NCI-H2171 treated with DMSO at 0.1 percent for 48 hours (cell line): ENCODE data around the gene DPP6.

Experiments used
- DNase-seq: peaks from one replicate; lab custom pipeline; 2025; lab: John Stamatoyannopoulos, UW

The DPP6 gene

DNA sequence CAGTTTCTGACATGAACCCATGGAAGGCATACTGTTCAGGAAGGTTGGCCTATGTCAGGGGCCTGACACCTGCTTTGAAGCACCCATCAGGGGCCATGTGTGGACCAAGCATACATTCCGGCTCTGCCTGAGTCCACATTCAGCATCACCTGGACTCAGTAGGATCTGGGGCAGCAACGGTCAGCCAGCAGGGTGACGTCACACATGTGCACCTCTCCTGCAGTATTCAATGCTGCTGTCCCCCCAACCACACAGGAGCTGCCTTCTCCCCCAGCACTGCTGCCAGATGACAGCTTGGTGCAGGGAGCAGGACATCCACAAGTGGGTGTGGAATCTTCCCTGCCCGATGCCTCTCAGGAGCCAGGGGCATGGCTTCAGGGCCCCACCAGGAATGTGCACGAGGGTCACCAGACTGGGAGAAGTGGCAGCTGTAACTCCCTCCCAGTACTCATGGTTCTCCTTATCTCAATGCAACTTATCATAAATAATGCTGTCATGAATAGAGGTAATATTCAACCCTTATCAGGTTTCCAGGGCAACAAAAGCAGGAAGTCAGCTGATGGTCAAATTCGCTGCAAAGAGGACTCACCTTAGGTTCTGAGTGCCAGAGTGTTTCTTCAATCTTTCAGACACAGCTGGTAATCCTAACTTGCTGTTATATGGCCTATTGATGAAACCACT lies 657.8 kb downstream of the DPP6 start:
- DNase-seq = no peak

DNA sequence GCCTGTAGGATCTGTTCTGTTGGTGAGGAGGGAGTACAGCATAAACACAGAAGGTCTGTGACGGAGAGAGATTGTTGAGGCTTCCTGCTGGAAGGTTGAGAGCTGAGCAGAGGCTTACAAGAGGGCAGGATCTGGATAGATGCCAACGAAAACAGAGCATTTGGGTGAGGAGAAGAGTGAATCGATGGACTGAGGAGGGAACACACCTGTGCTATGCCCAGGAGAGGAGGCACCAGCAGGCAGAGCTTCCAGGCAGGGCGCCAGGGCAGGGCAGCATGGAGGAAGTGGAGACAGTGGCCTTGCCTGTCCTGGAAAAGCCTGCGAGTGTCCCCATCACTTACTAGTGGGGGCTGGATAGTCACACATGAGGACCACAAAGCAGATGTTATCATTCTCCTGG lies 667.8 kb downstream of the DPP6 start:
- DNase-seq = no peak

DNA sequence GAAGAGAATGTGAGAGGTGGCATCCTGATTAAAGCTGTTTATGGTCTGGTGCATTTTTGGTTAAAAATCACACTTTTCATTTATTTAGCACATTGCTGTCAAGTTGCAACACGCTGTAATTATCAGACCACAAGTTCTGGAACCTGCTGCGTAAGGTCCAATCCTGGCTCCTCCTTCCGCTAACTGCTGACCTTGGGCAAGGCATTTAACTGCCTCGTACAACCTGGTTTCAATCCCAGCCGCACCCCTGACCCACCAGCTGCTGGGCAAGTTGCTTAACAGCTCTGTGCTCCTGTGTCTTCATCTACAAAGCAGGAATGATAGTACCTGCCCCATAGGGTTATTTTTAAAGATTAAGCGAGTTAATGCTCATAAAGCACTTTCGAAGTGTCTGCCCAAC lies 668.9 kb downstream of the DPP6 start:
- no peak for DNase-seq

DNA sequence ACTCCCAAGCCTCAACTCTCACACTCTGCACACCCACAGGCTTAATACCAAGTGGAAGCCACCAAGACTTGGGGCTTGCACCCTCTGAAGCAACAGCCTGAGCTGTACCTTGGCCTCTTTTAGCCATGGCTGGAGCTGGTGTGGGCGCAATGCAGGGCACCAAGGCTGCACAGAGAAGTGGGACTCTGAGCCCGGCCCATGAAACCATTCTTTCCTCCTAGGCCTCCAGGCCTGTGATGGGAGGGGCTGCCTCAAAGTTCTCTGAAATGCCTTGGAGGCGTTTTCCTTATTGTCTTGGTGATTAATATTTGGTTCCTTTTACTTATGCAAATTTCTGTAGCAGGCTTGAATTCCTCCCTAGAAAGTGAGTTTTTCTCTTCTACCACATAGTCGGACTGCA lies 674.2 kb downstream of the DPP6 start:
- DNase-seq = no peak

DNA sequence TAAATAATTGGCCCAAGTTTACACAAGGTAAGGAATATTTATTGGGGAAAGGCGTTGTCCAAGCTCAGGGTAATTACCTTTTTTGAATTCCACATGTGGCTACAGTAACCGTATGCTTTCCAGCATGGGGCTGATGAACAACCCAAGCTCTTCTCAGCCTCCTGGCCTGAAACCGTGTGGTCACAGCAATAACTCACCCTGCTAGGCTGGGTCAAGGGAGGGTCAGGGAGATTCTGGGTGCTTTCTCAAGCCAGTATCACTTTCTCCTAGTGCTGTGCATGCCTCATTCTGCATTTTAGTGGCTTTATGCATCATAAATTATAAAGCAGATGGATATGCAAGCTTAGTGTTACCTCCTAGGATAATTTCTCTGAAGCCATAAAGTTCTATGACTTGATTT lies 676.9 kb downstream of the DPP6 start:
- no peak for DNase-seq

DNA sequence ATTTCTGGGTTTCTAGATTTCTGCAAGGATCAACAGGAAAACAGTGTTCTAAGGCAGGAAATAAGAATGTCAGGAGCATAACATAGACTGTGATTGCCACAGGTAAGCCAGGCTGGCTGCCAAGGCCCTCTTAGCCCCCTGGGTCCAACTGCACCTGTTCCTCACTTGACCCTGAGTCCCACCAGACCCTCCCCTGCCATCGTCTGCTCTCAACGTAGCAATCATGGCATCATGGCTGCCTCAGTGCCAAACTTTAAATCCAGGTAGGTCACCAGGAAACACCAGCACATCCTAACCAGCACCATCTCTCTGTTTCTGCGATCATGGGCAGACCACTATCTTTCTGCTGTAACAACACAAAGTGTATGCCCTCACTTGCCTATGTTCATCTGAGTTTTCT lies 683.6 kb downstream of the DPP6 start:
- DNase-seq = no peak

DNA sequence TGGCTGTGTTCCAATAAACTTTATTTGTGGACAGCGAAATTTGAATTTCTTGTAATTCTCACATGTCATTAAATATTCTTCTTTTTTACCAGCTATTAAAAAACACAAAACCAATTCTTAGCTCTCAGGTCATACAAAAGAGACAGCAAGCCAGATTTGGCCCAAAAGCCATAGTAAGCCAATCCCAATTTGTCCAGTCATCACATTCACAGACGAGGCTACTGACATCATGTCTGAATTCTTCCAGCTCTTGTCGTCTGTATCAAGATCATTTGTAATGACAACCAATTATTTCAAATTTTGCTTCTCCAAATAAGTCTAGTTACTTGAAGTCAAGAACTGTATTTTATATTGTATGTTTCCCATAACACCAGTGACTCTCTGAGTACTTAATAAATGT lies 684.2 kb downstream of the DPP6 start:
- DNase-seq = no peak

DNA sequence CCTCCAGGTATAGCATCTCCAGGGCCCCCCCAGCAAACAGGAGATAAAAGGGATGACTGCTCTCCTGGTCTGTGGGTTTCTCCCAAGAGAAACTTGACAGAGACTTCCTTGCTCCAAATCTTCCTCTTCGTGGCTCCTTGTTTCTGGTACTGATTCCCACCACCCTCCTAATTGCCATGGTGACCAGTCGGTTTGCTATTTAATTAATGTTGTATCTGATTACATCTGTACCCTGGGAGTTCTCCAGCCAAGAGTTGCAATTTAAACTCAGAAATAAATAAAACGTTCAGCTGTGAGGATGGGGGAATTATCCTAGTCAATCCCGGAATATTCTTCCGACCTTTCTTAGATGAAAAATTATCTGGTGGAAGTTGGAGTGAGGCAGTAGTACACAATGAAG lies 686.0 kb downstream of the DPP6 start:
- no peak for DNase-seq

DNA sequence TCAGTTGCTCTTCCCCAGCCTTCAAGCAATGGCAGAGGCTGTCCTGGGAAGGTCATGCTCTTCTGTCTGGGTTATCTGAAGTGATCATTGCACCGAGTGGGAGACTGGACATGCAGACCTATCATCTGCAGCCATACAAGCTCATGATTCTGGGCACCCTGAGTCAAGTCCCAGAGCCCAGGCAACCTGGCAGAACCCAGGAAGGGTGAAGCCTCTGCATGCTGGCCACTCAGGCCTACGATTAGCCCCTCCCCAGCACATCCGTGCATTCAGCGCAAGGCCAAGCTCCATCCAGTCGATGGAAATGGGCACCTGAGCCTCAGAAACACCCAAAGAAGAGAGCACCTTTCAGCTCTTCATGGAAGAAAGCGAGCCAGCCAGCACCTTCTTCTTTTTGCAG lies 688.9 kb downstream of the DPP6 start:
- no peak for DNase-seq

DNA sequence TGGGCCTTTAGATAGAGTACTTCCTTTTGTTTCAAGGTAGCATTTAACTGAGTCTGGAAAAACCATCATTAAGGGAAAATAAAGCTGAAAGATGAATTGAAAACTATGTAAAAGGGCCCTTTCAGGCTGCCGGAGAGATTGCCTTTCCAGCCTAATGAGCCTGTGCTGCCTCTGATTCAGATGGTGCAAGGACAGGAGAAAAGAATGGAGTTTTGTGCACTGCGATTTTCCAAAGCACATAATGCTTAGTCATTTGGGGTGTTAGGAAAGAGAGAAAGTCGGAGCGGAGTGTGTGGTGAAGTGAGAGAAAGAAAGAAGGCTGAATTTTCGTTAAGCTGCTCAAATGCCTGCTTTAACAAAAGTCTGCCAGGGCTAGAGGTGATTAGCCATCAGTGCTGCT lies 691.0 kb downstream of the DPP6 start:
- DNase-seq = no peak

DNA sequence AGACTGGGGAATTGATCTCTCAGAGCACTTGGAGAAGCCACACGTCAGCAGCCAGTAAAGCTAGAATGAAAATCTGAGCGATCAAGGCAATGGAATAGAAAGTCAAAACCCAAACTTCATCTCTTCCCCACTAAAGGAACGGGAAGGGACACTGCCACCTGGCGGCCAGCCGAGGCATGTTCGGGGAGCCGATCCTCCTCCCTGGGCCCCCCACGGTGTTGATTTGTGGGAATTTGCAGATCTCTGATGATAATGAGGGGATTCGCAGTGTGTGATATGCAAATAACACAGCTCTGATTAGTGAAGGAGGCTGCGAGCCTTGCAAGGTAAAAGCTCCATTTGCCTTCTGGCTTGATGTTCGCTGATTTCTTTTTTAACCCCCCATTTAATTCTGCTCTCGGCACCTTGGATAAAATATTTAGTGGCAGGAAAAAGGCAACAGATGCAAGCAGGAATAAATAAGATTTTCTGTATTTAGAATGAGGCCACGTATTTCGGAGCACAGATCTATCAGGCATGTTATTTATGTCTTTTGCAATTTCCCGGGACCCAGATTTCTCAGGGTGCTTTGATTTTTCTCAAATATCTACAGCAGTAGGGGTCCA lies 692.2 kb downstream of the DPP6 start:
- DNase-seq = no peak

DNA sequence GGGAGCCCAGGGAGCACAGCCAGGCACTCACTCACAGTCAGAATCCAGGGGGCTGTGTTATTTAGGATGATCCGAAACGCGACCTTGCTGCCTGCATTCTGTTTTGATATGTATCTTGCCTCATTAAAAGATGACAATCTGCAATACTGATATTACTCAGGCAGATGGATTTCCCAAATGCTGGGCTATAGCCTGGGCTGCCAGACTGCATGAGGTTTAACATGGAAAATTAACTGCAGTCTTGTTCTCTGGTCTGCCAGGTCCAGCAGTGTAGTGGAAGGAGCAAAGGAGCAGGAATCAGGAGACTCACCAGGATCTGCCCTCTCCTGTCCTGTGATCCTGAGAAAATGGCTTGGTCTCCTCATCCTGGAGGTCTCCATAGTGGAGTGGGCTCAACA lies 692.7 kb downstream of the DPP6 start:
- DNase-seq = no peak

DNA sequence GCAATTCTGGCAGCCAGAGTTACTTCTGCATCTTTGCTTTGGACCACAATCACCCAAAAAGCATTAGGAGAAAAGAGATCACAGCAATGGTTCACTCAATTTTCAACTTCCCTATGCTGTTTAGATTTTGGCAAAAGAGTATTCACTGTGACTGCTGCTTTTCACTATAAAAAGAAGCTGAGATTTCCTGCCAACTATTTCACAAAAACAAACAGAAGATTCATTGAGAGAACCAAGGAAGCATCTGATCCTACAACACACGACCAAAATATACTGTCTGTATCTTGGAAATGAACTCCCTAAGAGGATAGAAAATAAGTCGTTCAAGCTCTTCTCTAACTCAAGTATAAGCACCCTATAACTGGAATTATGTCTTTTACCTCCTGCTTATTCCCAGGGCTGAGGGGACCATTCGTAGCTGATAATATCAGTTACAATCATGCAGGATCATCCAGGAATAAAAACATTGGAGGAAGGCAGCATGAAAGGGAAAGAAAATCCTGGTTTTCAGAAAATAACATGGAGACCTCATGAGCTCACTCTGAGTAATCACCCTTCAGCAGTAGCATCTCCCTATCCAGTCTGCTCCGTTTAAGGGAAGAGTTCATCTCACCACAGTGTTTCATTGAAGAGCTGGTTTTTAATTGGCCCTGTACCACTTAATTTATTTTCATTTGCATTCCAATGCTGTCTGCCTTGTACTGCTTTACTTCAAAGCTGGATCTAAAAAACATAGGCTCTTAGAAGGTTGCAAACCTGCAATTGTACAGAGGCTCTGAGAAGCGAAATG lies 694.6 kb downstream of the DPP6 start:
- no peak for DNase-seq

DNA sequence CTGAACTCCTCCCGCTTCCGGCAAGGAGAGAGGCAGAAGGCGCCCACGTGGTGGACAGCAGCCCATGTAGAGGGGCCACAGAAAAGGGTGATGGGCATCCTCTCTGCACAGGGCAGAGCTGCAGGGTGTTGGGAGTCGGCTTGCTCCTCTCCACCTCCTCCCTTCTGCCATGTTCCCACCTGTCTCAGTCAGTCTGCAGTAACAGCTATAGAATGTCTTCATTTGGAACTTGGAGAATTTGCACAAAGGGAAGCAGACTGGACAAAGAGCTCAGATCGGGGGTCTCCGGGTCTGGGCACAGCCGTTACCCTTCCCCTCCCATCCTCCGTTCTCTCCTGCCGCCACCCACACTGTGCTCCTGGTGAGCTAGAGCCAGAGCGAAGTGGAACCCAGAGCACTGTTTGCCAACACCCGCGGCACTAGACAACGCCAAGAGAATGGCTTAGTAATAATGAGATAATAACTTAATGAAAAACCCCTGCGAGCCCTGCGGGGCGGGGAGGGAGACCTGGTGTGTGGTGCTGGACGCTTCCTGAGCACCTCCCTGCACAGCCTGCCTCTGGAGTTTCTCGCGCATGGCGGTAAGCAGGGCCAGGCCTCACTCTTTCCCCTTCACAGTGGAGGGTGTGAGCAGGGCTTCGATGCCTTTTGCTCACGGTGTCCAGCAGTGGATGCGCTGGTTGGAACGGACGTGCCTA lies 696.0 kb downstream of the DPP6 start:
- no peak for DNase-seq

DNA sequence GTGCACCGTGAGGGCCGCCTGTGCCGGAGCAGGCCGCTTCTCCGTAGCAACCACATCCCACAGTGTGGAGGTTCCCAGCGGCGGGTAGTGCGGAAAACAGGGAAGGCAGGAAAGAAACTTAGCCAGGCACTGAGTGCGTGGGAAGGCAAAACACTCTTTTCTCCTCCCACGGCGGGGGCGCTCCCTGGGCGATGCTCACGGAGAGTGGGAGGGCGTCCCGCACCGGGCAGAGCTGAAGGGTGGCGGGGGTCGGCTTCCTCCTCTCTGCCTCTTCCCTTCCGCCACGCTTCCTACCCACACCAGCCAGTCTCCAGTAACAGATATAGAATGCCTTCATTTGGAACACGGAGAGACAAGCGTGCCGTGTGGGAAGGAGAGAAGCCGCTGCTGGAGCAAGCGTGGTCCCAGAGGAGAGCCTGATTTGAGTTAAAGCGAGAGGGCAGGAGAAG lies 698.2 kb downstream of the DPP6 start:
- no peak for DNase-seq

DNA sequence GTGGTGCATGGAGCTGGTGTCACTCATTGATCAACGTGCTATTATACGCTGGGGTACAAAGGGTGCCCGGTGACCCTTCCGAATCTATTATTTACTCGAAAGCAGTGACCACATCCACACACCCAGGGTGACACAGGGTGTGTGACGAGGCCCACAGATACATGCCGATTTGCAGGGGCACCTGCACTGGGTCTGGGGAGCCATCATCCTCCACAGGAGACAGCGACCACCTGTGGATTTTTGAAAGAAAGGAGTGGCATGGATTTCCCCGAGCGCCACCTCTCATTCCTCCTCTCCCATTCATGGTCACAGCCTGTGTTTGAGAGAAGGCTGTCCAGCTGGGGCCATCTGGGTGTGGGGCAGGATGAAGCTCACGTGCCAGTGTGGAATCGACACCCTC lies 701.0 kb downstream of the DPP6 start:
- no peak for DNase-seq

DNA sequence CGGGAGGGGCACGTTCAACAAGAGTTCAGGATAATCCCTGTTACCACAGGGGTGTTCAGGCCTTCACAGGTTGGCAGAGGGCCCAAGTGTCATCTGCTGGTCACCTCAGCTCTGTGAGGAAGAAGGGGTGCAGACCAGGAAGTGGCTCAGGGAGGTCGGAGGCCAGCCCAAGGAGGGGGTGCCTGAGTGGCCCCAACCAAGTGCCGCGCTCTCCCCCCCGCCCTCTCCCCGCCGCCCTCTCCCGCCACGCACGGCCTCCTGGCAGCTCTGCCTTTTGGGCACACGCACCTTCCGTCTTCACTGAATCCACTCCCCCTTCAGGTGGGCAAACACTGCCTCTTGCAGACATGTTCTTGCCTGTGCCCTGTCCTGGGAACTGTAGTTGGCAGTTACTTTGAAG lies 705.6 kb downstream of the DPP6 start:
- no peak for DNase-seq

DNA sequence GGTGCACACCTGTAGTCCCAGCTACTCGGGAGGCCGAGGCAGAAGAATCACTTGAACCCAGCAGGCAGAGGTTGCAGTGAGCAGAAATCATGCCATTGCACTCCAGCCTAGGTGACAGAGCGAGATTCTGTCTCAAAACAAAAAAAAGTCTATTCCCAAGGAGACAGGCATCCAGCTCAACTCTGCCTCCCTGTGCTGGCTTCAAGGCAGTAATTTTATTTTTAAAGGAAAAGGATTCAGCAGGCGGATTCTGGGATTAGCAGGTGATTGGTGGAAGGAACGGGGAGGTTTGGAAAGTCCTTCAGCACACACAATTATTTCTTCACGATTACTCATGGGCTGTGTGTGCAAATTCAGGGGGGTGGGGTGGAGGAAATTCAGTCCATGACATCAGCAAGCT lies 707.8 kb downstream of the DPP6 start:
- DNase-seq = no peak

DNA sequence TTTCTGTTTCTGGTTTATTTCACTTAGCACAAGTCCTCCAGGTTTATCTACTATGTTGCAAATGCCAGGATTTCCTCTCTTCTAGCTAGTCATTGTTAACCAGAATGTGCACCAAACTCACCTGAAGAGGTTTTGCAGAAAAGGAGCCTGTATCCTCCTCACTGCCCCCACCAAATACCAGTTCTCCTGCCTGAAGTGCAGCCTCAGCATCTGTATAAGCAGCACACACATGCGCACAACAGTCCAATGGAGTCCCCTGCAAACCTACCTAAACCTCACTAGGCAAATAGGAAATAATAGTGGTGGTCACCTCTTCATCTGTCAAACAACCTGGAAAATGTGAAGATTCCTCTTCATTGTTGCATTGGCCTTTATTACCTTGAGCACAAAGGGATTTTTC lies 712.9 kb downstream of the DPP6 start:
- no peak for DNase-seq

DNA sequence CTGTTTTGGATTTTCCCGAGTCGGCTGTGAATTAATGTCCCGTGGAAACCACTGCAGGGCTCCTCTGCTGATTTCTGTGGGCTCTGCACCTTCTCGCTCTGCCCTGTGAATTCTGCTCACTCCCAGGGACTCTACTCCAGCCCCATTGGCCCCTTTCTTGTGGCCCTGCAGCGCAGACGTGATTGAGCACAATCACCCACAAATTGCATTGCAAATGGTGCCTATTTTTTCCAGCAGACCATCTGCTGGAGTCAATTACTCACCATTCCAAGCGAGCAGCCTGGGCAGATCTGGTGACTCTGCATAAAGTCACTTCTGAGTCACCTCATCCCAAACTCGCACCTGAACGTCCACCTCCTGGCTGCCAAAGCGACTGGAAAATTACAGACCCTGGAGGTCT lies 714.9 kb downstream of the DPP6 start:
- DNase-seq = no peak

DNA sequence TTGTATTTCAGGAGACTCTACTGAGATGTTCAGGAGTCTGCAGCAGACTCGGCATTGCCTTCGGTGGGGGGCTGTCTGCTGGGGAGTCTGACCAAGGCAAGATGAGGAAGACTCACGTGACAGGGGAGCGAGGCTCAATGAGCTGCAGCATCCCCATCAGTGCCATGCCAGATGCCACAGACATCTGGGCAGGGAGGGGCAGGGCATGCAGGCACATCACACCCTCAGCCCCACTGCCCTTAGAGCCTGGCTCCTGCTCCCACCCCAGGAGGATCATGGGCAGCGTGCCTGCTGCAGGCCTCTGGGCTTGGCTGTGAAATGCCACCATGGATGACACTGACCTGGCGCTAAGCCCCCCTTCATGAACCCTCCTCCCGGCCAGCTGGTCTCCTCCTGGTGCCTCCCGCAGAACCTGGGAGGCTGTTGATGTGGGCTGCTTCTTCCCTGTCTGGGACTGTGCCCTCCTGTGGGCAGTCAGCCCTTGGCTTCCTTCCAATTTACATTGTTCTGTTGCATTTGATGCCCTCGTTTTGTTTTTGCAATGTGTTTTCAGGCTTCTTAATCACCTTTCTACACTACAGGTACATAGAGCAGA lies 715.7 kb downstream of the DPP6 start:
- DNase-seq = no peak

DNA sequence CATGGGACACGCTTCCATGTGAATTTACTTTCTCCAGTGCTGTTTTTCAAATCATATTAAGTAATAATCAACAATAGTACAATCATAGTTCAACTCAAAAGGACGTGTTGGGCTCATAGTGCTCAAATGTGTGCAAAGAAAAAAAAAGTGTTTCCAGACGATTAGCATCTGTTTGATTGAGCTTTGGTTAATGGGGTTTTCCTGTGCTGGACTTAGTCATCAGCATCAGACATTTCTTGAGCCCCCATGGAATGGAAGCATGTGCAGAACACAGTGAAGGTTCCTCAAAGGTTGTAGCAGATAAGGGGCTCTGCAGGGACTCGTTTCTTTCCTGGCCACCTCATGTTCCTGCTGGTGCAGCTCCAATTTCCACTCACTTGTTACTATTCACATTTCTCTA lies 716.8 kb downstream of the DPP6 start:
- DNase-seq = no peak
